HEK293T (cell line): ENCODE results near the gene HSPA4.

Experiments
- CTCF ChIA-PET: fragments of 350-600 bp; formaldehyde crosslinking; extraction: SDS; loops from one replicate; lab custom pipeline; 2021; ENCODE audit warnings: antibody characterized with exemption, inconsistent platforms; lab: Yijun Ruan, JAX
- POLR2A ChIA-PET: fragments of 350-600 bp; formaldehyde crosslinking; extraction: SDS; loops from one replicate; lab custom pipeline; 2020; ENCODE audit warnings: antibody characterized with exemption, inconsistent platforms; lab: Yijun Ruan, JAX
- DNase-seq: peaks from one replicate; pipeline ENCODE4 v3.0.0; 2012; ENCODE audit warnings: mixed read lengths; ENCODE audit errors: extremely low spot score
- ARNT ChIP-seq: fragments of 450-650 bp; IDR thresholded peaks from 2 replicates; pipeline ENCODE4 v1.6.1; 2017; ENCODE audit warnings: mild to moderate bottlenecking
- BHLHE40 ChIP-seq: fragments of 450-650 bp; IDR thresholded peaks from 2 replicates; pipeline ENCODE4 v1.6.1; 2016; ENCODE audit warnings: mild to moderate bottlenecking, moderate library complexity, borderline replicate concordance
- CTBP1 ChIP-seq: fragments of 450-650 bp; IDR thresholded peaks from 2 replicates; pipeline ENCODE4 v1.6.1; 2016; ENCODE audit warnings: borderline replicate concordance
- ELF4 ChIP-seq: fragments of 450-650 bp; IDR thresholded peaks from 2 replicates; pipeline ENCODE4 v1.6.1; 2017; ENCODE audit warnings: antibody characterized with exemption
- FOXA1 ChIP-seq: fragments of 450-650 bp; IDR thresholded peaks from 2 replicates; pipeline ENCODE4 v1.6.1; 2016; ENCODE audit warnings: mild to moderate bottlenecking
- FOXK2 ChIP-seq: fragments of 450-650 bp; IDR thresholded peaks from 2 replicates; pipeline ENCODE4 v1.6.1; 2016; ENCODE audit warnings: mild to moderate bottlenecking
- FOXM1 ChIP-seq: fragments of 450-650 bp; IDR thresholded peaks from 2 replicates; pipeline ENCODE4 v1.6.1; 2017; ENCODE audit warnings: mild to moderate bottlenecking, borderline replicate concordance
- HDGF ChIP-seq: fragments of 450-650 bp; IDR thresholded peaks from 2 replicates; pipeline ENCODE4 v1.6.1; 2017; ENCODE audit warnings: antibody characterized with exemption, borderline replicate concordance
- L3MBTL2 ChIP-seq: fragments of 450-650 bp; conservative IDR thresholded peaks from 2 replicates; pipeline ENCODE4 v1.6.1; 2016; ENCODE audit warnings: mild to moderate bottlenecking
- LEF1 ChIP-seq: fragments of 450-650 bp; IDR thresholded peaks from 2 replicates; pipeline ENCODE4 v1.6.1; 2017; ENCODE audit warnings: mild to moderate bottlenecking, borderline replicate concordance
- NFRKB ChIP-seq: fragments of 450-650 bp; IDR thresholded peaks from 2 replicates; pipeline ENCODE4 v1.6.1; 2016; ENCODE audit warnings: mild to moderate bottlenecking, moderate library complexity
- SP1 ChIP-seq: fragments of 450-650 bp; IDR thresholded peaks from 2 replicates; pipeline ENCODE4 v1.6.1; 2017
- SUZ12 ChIP-seq: fragments of 450-650 bp; IDR thresholded peaks from 2 replicates; pipeline ENCODE4 v1.6.1; 2016; ENCODE audit warnings: mild to moderate bottlenecking
- TARDBP ChIP-seq: fragments of 450-650 bp; IDR thresholded peaks from 2 replicates; pipeline ENCODE4 v1.6.1; 2016
- ZNF384 ChIP-seq: fragments of 450-650 bp; IDR thresholded peaks from 2 replicates; pipeline ENCODE4 v1.6.1; 2016
- TF ChIP-seq, protein P1 (sequence below): fragments of 450-650 bp; IDR thresholded peaks from 2 replicates; pipeline ENCODE4 v1.6.1; 2016

The HSPA4 gene

DNA sequence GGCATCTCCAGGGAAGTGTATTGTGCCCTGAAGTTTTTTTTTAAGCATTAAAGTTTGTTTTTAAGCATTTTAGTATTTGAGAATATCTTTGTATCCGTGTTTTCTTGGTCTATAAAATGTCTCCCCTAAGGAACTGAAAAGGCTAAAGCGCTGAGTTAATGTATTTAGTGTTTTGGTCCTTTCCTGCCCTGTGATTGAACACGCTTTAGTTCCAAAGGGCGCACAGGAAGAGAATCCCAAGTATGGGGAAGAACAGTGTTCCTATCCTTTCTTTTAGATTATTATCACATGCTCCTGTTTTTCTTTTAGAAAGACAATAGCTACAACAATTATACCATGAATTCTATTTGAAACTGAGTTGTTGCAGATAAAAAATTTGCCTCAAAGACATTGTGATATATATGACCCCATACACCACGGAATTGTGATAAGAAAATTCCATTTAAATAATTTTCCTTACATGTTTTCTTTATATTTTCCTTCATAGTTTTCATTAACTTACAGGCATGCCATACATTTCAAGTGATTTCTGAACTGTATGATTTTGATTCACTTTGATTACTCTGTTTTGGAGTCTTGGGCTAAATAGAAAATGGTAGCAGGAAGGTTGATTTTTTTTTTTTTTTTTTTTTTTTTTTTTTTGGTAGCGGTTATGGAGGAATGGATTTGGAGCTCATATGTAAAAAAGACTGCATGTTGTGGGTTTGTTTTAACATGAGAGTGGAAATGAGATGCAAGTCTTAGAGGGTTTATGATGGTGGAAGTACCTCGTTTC is 3.1 kb downstream of the HSPA4 start:
- ChIA-PET CTCF (no interaction called here), POLR2A (no interaction called here)
- TF ChIP-seq CTBP1 (no peak), NFRKB (no peak), TARDBP (no peak), ZNF384 (peak; percentile 72), FOXA1 (no peak), ELF4 (no peak), BHLHE40 (no peak)
- no peak for DNase-seq

DNA sequence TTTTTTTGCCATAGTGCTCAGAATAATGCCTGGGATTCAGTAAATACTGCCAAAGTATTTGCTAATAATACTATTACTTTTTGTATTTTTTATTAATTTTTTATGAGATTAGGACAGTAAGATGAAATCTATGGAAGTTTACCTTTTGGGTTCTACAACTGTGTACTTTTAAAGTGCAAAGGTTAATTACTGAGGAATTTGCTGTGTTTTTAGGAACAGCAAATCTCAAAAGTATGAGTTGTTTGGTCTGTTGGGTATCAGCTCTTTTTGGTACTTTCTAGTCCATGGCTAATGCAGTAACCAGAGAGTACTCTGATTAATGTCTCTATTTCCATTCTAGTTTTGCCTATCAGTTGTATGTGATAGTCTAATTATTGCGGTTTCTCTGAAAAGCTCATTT is 5.1 kb downstream of the HSPA4 start:
- TF ChIP-seq ARNT (no peak), NFRKB (no peak), FOXM1 (no peak), CTBP1 (no peak), ELF4 (no peak), ZNF384 (no peak), LEF1 (no peak), TARDBP (no peak), SUZ12 (no peak), BHLHE40 (no peak), HDGF (no peak), SP1 (no peak), L3MBTL2 (no peak), FOXA1 (no peak), FOXK2 (no peak)
- TF ChIP-seq, protein P1, sequence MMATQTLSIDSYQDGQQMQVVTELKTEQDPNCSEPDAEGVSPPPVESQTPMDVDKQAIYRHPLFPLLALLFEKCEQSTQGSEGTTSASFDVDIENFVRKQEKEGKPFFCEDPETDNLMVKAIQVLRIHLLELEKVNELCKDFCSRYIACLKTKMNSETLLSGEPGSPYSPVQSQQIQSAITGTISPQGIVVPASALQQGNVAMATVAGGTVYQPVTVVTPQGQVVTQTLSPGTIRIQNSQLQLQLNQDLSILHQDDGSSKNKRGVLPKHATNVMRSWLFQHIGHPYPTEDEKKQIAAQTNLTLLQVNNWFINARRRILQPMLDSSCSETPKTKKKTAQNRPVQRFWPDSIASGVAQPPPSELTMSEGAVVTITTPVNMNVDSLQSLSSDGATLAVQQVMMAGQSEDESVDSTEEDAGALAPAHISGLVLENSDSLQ: no peak
- CTCF ChIA-PET: no interaction called here
- POLR2A ChIA-PET: no interaction called here
- DNase-seq: no peak

GRCh38 chr5:133059621-133060020 is 7.8 kb downstream of the HSPA4 start:
- DNase-seq: no peak
- CTCF ChIA-PET: no interaction called here
- POLR2A ChIA-PET: interaction anchor here (0.9 kb wide), 1 partner anchor 191 kb away, joined by 3 read pairs; no protein-coding TSS in a partner anchor
- no peak for TF ChIP-seq SUZ12
- TF ChIP-seq SP1: no peak
- TF ChIP-seq ELF4: no peak
- no peak for TF ChIP-seq FOXK2
- no peak for TF ChIP-seq NFRKB
- TF ChIP-seq ARNT: no peak
- no peak for TF ChIP-seq ZNF384
- TF ChIP-seq L3MBTL2: no peak
- no peak for TF ChIP-seq BHLHE40
- TF ChIP-seq, protein P1: no peak
- no peak for TF ChIP-seq LEF1
- TF ChIP-seq CTBP1: no peak
- no peak for TF ChIP-seq FOXA1
- no peak for TF ChIP-seq FOXM1
- TF ChIP-seq TARDBP: no peak
- no peak for TF ChIP-seq HDGF

DNA sequence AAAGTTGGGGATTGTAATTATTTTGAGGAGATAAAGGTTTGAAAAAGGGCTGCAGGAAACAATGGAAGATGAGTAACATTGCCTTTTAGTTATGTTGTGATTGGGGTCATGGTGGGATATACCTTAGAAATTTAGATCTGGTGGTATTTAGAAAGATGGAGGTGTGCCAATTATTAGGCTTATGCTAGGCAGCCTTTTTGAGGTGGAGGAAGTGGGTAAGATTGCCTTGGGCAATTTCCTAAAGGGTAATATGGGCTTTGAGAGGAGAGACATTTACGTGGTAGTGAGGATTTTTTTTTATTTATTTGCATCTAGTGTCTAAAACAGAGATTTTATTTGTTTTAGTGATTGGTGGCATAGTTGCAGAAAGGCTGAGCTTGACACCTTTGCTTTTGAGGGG is 10.5 kb downstream of the HSPA4 start:
- ChIA-PET POLR2A (interaction anchor here (2.4 kb wide), 1 partner anchor 11 kb away, joined by 9 read pairs; the partner anchor contains the start of gene HSPA4), CTCF (no interaction called here)
- DNase-seq: no peak
- TF ChIP-seq SUZ12 (no peak), HDGF (no peak), ELF4 (no peak), CTBP1 (no peak), L3MBTL2 (no peak), FOXA1 (no peak), FOXM1 (no peak), ARNT (no peak), TARDBP (no peak), NFRKB (no peak), SP1 (no peak), LEF1 (no peak), FOXK2 (no peak), BHLHE40 (no peak)
- TF ChIP-seq, protein P1: no peak

DNA sequence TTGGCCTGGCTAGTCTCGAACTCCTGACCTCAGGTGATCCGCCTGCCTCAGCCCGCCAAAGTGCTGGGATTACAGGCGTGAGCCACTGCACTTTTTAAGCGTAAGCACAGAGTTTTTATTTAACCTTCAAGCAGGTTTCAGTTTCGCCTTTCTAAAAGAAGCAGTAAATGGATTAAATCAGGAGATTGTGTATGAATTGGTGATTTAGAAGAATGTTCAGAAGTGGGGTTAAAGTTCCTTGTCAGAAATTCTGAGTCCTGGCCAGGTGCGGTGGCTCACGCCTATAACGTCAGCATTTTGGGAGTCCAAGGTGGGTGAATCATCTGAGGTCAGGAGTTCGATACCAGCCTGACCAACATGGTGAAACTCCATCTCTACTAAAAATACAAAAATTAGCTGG is 12.2 kb downstream of the HSPA4 start:
- TF ChIP-seq, protein P1: no peak
- TF ChIP-seq ARNT (no peak), FOXM1 (no peak), LEF1 (no peak), L3MBTL2 (no peak), SP1 (no peak), HDGF (no peak), SUZ12 (no peak), ELF4 (no peak), ZNF384 (no peak), FOXA1 (no peak), CTBP1 (no peak), FOXK2 (no peak), BHLHE40 (no peak)
- POLR2A ChIA-PET: interaction anchor here (2.4 kb wide), 1 partner anchor 13 kb away, joined by 9 read pairs; the partner anchor contains the start of gene HSPA4
- CTCF ChIA-PET: no interaction called here
- DNase-seq: no peak
